ENCODE results near the gene GABRG3.
"Not testable (repeated sequence)": the region's sequence is repeated elsewhere in the genome, so short reads cannot be mapped to it uniquely, and the experiment has no call there.

Gene GABRG3

DNA sequence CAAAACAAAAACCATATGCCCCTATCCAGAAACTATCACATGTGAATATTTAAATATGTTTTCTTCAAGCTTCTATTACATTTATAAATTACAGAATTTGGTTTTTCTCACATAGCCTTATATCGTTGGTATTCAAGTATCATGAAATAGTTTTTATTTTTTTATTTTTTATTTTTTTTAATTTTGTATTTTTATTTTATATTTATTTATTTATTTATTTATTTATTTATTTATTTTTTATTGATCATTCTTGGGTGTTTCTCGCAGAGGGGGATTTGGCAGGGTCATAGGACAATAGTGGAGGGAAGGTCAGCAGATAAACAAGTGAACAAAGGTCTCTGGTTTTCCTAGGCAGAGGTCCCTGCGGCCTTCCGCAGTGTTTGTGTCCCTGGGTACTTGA is 32.0 kb downstream of the GABRG3 start:
- not testable (repeated sequence) for DNase-seq

- DNase-seq = not testable (repeated sequence)
Measured at GRCh38 chr15:27004226-27004625, 33.2 kb downstream of the GABRG3 start.

- DNase-seq = no peak
Measured at GRCh38 chr15:27017168-27017809, 46.3 kb downstream of the GABRG3 start.

DNA sequence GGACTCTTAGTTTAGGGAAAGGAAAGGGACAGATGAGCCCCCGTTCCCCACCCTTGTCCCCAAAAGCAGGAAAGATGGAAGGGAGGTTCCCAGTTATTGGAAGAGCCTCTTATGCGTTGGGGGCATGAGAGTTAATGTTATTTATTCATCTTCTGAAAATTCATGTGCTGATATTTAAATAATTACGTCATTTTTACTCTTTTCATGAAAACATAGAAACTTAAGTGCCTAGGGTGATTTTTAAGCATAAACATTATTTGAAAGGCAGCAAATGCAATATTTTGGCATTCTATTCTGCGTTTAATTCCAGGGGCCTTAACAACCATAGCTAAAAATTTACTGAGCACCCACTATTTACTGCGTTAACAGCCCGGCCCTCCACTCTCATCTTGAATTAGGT is 48.7 kb downstream of the GABRG3 start:
- DNase-seq = no peak

GRCh38 chr15:27025481-27025966 is 54.5 kb downstream of the GABRG3 start:
- no peak for DNase-seq

GRCh38 chr15:27027229-27027628 is 56.2 kb downstream of the GABRG3 start:
- no peak for DNase-seq

GRCh38 chr15:27028858-27029477 is 58.0 kb downstream of the GABRG3 start:
- peak; percentile 65 for DNase-seq

DNA sequence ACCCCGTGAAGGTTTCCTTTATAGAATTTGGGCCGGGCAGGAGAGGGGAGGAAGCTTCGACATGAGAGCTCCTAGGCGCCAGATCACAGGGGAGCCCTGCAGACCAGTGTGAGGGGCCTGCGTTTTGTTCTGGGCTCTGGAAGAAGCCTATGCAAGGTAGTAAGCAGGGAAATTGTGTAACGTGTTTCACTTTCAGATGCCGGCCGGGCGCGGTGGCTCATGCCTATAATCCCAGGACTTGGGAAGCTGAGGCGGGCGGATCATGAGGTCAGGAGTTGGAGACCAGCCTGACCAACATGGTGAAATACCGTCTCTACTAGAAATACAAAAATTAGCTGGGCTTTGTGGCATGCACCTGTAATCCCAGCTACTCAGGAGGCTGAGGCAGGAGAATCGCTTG is 65.2 kb downstream of the GABRG3 start:
- DNase-seq = no peak

GRCh38 chr15:27037501-27037900 is 66.5 kb downstream of the GABRG3 start:
- no peak for DNase-seq

GRCh38 chr15:27039152-27039551 is 68.2 kb downstream of the GABRG3 start:
- DNase-seq = no peak

- DNase-seq = no peak
Measured at GRCh38 chr15:27042230-27042629, 71.2 kb downstream of the GABRG3 start.

DNA sequence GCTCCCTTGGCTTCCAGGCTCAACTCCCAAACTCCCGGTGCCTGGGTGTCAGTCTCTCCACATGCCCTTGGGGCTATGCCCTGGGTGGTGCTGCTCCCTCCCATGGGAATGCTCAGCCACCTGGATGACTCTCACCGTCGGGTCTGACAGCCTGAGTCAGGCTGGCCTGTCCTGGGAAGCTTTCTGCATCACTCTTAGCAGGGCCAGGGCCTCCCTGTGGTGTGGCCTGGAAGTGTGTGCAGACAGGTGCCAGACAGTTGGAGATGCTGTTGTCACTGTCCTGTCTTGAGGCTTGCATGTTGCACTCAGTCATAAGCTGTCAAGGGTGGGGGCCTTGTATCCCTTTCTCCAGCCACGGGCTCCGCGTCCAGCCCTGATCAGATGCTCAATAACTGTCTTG is 71.7 kb downstream of the GABRG3 start:
- DNase-seq = no peak

DNA sequence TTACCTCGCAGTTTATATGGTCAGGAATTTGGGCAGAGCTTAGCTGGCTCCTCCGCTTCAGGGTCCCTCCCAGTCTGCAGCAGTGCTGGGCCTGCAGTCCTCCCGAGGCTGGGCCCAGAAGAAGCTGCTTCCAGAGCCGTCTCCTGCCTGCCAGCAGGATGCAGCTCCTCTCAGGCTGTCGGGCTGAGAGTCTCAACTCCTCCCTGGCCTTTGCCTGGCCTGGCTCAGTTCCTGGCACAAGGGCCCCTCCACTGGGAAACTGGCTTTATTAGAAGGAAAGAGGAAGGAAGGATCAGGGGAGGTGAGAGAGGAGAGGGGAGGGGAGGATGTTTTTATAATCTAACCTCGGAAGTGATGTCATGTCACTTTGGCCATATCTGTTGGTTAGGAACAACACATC is 72.8 kb downstream of the GABRG3 start:
- DNase-seq = no peak

- DNase-seq = peak; percentile 11
Measured at GRCh38 chr15:27045796-27046195, 74.8 kb downstream of the GABRG3 start.

DNA sequence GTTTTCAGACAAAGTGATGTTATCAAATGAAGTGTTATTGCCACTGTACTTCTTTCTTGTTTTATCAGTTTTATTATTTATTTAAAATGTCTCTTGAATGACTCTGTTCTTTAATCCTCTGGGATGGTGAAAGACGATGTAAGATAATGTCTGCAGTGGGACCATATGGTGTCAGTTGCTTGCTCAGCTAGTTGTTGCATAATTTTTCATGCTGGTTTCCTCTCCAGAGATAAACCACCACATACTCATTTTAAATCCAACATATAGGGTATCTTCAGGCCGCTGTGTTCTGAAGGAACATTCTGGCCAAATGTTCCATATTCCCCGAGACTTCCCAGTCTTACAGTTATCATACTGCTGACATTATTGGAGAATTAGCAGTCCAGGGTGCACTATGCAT is 75.9 kb downstream of the GABRG3 start:
- no peak for DNase-seq

GRCh38 chr15:27050163-27050562 is 79.2 kb downstream of the GABRG3 start:
- no peak for DNase-seq

- DNase-seq = no peak
Measured at GRCh38 chr15:27054426-27054825, 83.4 kb downstream of the GABRG3 start.

DNA sequence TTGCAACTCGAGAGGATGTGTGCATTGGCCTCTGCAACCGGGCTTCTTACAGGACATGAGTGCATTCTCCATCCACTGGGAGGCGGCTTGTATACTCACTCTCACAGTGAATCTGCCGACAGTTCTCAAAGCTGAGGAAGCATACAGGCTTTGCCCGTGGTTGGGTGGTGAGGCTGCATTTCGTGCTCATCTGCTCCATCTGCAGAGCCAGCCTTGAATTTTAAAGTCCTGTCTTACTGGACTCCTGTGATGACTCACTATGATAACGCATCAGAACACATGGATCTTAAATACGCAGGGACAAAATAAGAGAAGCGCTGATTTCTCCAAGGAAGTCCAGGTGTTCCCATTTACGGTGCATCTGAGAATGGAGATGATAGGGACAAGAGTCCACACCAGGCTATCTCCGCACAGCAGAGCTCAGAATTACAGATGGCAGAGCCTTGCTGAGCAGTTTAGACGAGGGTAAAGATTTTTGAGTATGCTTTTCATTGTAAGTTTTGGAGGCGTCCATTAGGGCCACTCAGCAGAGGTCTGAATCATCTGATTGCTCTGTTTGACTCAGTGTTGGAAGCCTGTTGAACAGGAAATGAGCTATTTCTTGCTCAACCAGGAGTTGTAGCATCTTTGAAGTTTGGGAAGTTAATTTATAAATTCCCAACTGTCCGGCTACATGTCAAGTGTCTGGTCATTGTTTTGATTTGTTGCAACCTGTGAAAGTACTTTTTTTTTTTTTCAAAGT is 87.1 kb downstream of the GABRG3 start:
- DNase-seq = no peak

DNA sequence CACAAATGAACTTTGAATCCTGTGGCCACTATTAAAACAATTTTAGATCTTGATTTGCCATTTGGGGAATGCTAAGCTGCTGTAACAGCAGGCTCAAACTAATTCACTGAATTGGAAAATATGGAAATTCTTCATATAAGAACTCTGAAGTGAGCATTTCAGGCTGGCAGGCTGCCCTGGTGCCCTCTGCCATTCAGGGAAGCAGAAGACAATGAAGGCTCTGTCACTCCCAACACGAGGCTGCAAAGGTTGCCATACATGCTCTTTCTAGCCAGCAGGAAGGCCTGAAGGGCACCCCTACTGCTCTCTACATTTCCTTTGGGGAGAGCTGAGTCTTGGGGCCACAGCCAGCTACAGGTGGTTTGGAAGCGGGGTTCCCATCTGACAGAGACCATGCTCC is 88.0 kb downstream of the GABRG3 start:
- DNase-seq = no peak

DNA sequence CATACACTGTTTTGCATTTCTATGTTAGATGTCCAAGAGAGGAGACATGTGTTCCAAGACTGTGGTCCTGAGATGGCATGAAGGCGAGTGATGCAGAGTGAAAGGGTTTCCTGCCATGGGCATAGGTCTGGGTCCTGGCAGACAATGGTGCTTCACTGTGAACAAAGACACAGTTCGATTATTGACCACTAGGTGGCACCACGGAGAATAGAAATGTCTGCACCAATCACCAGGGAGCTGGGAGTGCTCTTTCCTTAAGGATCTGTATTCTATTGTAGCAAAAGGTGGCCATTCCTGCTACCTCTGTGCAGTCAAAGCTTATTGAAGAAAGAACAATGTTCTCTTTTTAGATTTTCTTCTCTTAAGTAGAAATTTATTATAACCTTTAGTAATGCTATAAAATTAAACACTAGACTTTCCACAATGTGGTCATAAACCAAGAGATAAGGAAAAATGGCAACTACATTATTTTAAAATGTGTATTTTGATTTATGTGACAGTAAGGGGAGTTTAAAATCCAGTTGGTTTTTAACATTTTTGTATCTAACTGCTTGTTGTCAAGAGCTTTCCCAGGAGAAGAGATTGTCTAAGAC is 88.7 kb downstream of the GABRG3 start:
- no peak for DNase-seq

GRCh38 chr15:27061739-27062138 is 90.8 kb downstream of the GABRG3 start:
- no peak for DNase-seq

- DNase-seq = peak; percentile 70
Measured at GRCh38 chr15:27062951-27063350, 92.0 kb downstream of the GABRG3 start.

GRCh38 chr15:27064080-27064479 is 93.1 kb downstream of the GABRG3 start:
- no peak for DNase-seq

- no peak for DNase-seq
Measured at GRCh38 chr15:27065151-27065550, 94.2 kb downstream of the GABRG3 start.

All from DMS79 (cell line).